Thymus (tissue), 11 donors: ENCODE measurements around the gene CD36. TPM values are rescaled to one million over a fixed set of nuclear protein-coding genes. Genes with fewer than 3 reads are reported as not detected.
"Not testable (repeated sequence)": the region's sequence is repeated elsewhere in the genome, so short reads cannot be mapped to it uniquely, and the experiment has no call there.

Experiments
- DNase-seq, 9 donors: peaks; one replicate each; pipeline ENCODE4 v3.0.0-alpha.2; 2013; ENCODE audit warnings: low spot score in 9 of 9, low read depth in 6 of 9, missing footprints in 1 of 9
- H3K27ac ChIP-seq, 2 donors: one replicate each; pipeline ENCODE4 v1.5.1; 2013; ENCODE audit warnings: control low read depth in 1 of 2, low read depth in 1 of 2, low read length in 1 of 2, mild to moderate bottlenecking in 1 of 2, moderate library complexity in 1 of 2
- H3K27me3 ChIP-seq, 2 donors: one replicate each; pipeline ENCODE4 v1.5.1; 2013; ENCODE audit warnings: low read length in 1 of 2; ENCODE audit not compliant: control insufficient read depth in 2 of 2, insufficient read depth in 1 of 2
- H3K36me3 ChIP-seq, 2 donors: one replicate each; pipeline ENCODE4 v1.5.1; 2013; ENCODE audit warnings: low read length in 1 of 2, mild to moderate bottlenecking in 1 of 2, moderate library complexity in 1 of 2; ENCODE audit not compliant: control insufficient read depth in 2 of 2, insufficient read depth in 2 of 2
- H3K4me1 ChIP-seq, 2 donors: one replicate each; pipeline ENCODE4 v1.5.1; 2013; ENCODE audit warnings: low read length in 2 of 2; ENCODE audit not compliant: control insufficient read depth in 2 of 2, insufficient read depth in 2 of 2
- H3K4me3 ChIP-seq, 2 donors: one replicate each; pipeline ENCODE4 v1.5.1; 2013; ENCODE audit warnings: low read length in 2 of 2, control low read depth in 1 of 2, mild to moderate bottlenecking in 1 of 2
- H3K9me3 ChIP-seq, 2 donors: one replicate each; pipeline ENCODE4 v1.5.1; 2013; ENCODE audit warnings: low read length in 1 of 2, mild to moderate bottlenecking in 1 of 2; ENCODE audit not compliant: control insufficient read depth in 2 of 2, insufficient read depth in 1 of 2
- WGBS: extraction: QIAGEN DNeasy Blood & Tissue Kit; methylation state at CpG from one replicate; pipeline ENCODE4 v1.1.7; 2013; 5-methylcytosine and 5-hydroxymethylcytosine counted together
- polyA plus RNA-seq: library from polyadenylated mRNA; stranded (reverse); fragments of 200-250 nt; gene quantifications from one replicate; pipeline ENCODE4 v1.2.3, GENCODE V29; 2013
- total RNA-seq: library from RNA; stranded (reverse); fragments of 120-200 nt; gene quantifications from one replicate; pipeline ENCODE4 v1.2.4, GENCODE V29; 2013
- donor health status: healthy.

The CD36 gene
- total and polyA plus RNA-seq, 2 donors = 30.9 to 42.8 TPM

- no peaks in the 10 kb centered on the region for H3K4me1 ChIP-seq
- 98% methylated on average over 2 of the region's 2 CpGs for WGBS
- H3K9me3 ChIP-seq = no peaks in the 10 kb centered on the region
- no peaks in the 10 kb centered on the region for H3K36me3 ChIP-seq
- H3K4me3 ChIP-seq = no peak overlapping the region
- no peaks in the 10 kb centered on the region for H3K27me3 ChIP-seq
- DNase-seq = no peak
- no peak overlapping the region for H3K27ac ChIP-seq
Measured at GRCh38 chr7:80654887-80655340, 16.5 kb downstream of the CD36 start.

GRCh38 chr7:80656029-80656428, 17.6 kb downstream of the CD36 start:
- DNase-seq = no peak
- WGBS = 96% methylated on average over 4 of the region's 4 CpGs
- Histone ChIP-seq H3K27ac (no peak overlapping the region), H3K4me3 (no peak overlapping the region), H3K27me3 (no peaks in the 10 kb centered on the region), H3K36me3 (no peaks in the 10 kb centered on the region), H3K9me3 (no peaks in the 10 kb centered on the region), H3K4me1 (no peaks in the 10 kb centered on the region)

- no peaks in the 10 kb centered on the region for H3K9me3 ChIP-seq
- H3K36me3 ChIP-seq = no peaks in the 10 kb centered on the region
- H3K4me3 ChIP-seq = no peak overlapping the region
- no peaks in the 10 kb centered on the region for H3K27me3 ChIP-seq
- WGBS = 27% methylated on average over 3 of the region's 3 CpGs
- DNase-seq = peak in 5 of 9 donors; percentile 8 to 33 (median 24)
- no peaks in the 10 kb centered on the region for H3K4me1 ChIP-seq
- H3K27ac ChIP-seq = no peak overlapping the region
Measured at GRCh38 chr7:80659120-80660055, 20.9 kb downstream of the CD36 start.

GRCh38 chr7:80660939-80661338, 22.5 kb downstream of the CD36 start:
- Histone ChIP-seq H3K27ac (no peak overlapping the region), H3K4me1 (no peaks in the 10 kb centered on the region), H3K4me3 (no peak overlapping the region), H3K9me3 (no peaks in the 10 kb centered on the region), H3K36me3 (no peaks in the 10 kb centered on the region), H3K27me3 (no peaks in the 10 kb centered on the region)
- no peak for DNase-seq
- 93% methylated on average over 4 of the region's 4 CpGs for WGBS

- Histone ChIP-seq H3K4me1 (no peaks in the 10 kb centered on the region), H3K27me3 (no peaks in the 10 kb centered on the region), H3K4me3 (no peak overlapping the region), H3K9me3 (no peaks in the 10 kb centered on the region), H3K27ac (no peak overlapping the region), H3K36me3 (no peaks in the 10 kb centered on the region)
- no peak for DNase-seq
- 94% methylated on average over 7 of the region's 7 CpGs for WGBS
Measured at GRCh38 chr7:80661729-80662128, 23.3 kb downstream of the CD36 start.

DNA sequence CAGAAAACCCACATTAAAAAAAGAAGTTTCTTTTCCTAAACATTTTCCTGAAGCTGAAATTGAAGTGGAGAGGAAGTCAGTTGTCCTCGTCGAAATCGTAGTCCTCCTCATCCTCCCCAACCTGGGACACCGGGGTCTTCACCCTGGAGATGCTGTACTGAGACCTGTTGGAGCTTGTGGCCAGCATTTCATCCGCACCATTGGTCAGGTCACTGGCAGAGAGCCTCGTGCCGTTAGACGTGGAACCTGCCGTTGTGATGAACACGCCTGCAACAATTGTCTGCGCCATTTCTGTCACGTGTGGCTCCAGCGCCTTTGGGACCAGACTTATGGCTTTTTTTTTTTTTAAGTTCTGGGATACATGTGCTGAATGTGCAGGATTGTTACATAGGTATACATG, 23.8 kb downstream of the CD36 start:
- H3K9me3 ChIP-seq = no peaks in the 10 kb centered on the region
- no peaks in the 10 kb centered on the region for H3K27me3 ChIP-seq
- no peak for DNase-seq
- H3K36me3 ChIP-seq = no peaks in the 10 kb centered on the region
- no peaks in the 10 kb centered on the region for H3K4me1 ChIP-seq
- WGBS = 94% methylated on average over 13 of the region's 13 CpGs
- no peak overlapping the region for H3K27ac ChIP-seq
- H3K4me3 ChIP-seq = no peak overlapping the region

GRCh38 chr7:80665526-80665925, 27.1 kb downstream of the CD36 start:
- Histone ChIP-seq H3K27ac (no peak overlapping the region), H3K9me3 (no peaks in the 10 kb centered on the region), H3K4me1 (no peaks in the 10 kb centered on the region), H3K4me3 (no peak overlapping the region), H3K27me3 (no peaks in the 10 kb centered on the region), H3K36me3 (no peaks in the 10 kb centered on the region)
- 92% methylated on average over 2 of the region's 2 CpGs for WGBS
- no peak for DNase-seq

- no peaks in the 10 kb centered on the region for H3K27me3 ChIP-seq
- H3K4me3 ChIP-seq = no peak overlapping the region
- H3K27ac ChIP-seq = no peak overlapping the region
- no peak for DNase-seq
- WGBS = 96% methylated on average over 2 of the region's 2 CpGs
- H3K4me1 ChIP-seq = no peaks in the 10 kb centered on the region
- no peaks in the 10 kb centered on the region for H3K9me3 ChIP-seq
- H3K36me3 ChIP-seq = no peaks in the 10 kb centered on the region
Measured at GRCh38 chr7:80666376-80666775, 27.9 kb downstream of the CD36 start.

GRCh38 chr7:80669367-80669766, 30.9 kb downstream of the CD36 start:
- H3K27me3 ChIP-seq, H3K36me3 ChIP-seq, H3K27ac ChIP-seq, H3K4me1 ChIP-seq, H3K9me3 ChIP-seq, DNase-seq, H3K4me3 ChIP-seq: not testable (repeated sequence)
- WGBS = 88% methylated on average over 6 of the region's 6 CpGs
